HUES6 (cell line): ENCODE measurements around the gene PARP8.
"Not testable (repeated sequence)": the region's sequence is repeated elsewhere in the genome, so short reads cannot be mapped to it uniquely, and the experiment has no call there.

ENCODE experiments used
- H3K27ac ChIP-seq: 2 replicates; pipeline ENCODE4 v1.7.0; 2013; ENCODE audit warnings: low read depth, mild to moderate bottlenecking, low read length, inconsistent platforms
- H3K27me3 ChIP-seq: 2 replicates; pipeline ENCODE4 v1.6.1; 2013; ENCODE audit warnings: low read length; ENCODE audit not compliant: control insufficient read depth, insufficient read depth
- H3K36me3 ChIP-seq: 2 replicates; pipeline ENCODE4 v1.6.1; 2013; ENCODE audit warnings: low read length; ENCODE audit not compliant: control insufficient read depth, insufficient read depth
- H3K4me1 ChIP-seq: 2 replicates; pipeline ENCODE4 v1.6.1; 2013; ENCODE audit warnings: low read length; ENCODE audit not compliant: control insufficient read depth, insufficient read depth
- H3K4me3 ChIP-seq: 2 replicates; pipeline ENCODE4 v1.5.1; 2013; ENCODE audit warnings: low read depth, low read length
- H3K9ac ChIP-seq: one replicate; pipeline ENCODE4 v1.6.1; 2013; ENCODE audit warnings: mild to moderate bottlenecking, low read length
- H3K9me3 ChIP-seq: 2 replicates; pipeline ENCODE4 v1.6.1; 2013; ENCODE audit warnings: low read depth, low read length; ENCODE audit not compliant: control insufficient read depth, insufficient read depth

PARP8 gene

DNA sequence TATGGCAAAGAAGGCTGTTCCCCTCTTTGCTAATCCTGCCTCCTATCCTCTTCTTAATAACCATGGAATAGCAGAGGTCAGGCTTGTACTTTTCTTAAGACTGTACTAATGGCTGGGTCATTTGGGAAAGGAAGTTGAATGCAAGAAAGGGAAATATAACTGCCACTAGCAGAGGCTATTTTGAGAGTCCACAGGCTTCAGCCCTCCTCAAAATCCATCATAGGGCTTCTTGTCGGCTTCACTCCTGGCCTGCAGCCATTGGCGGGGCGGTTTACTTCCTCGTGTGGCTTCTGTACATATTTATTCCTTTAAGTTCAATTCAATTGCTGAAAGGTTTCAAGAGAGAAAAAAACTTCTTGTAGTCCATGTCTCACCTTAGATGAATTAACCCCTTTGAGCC lies 2.8 kb upstream of the PARP8 start:
- Histone ChIP-seq H3K36me3 (no peaks in the 10 kb centered on the region), H3K9me3 (no peaks in the 10 kb centered on the region; the same call in 1 of the 2 replicates), H3K4me3 (no peak overlapping the region), H3K9ac (no peak overlapping the region), H3K27me3 (peaks cover 8% of the 10 kb centered on the region; the same call in 1 of the 2 replicates), H3K4me1 (0 out of 2 replicates have a peak, but pooled peaks cover 9% of the 10 kb centered on the region), H3K27ac (no peak overlapping the region)

DNA sequence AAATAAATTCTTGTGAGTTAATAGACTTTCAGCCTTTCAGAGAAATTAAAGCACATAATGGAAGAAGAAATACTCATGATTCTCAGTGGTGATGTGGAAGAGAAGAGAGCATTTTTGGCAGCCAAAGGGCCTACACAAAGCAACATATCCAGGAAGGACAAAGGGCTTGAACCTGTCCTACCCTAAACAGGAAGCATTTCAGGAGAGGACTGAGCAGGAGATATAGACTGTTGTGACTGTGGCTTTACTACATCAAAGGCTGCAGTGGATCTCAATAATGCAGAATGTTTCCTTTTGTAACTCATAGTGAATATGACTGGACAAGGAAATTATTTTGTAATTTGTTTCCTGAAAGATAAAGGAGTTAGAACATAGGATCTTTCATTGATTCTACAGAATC lies 1.3 kb upstream of the PARP8 start:
- H3K9ac ChIP-seq: no peak overlapping the region
- peaks cover 16% of the 10 kb centered on the region; the same call in 1 of the 2 replicates for H3K4me1 ChIP-seq
- no peaks in the 10 kb centered on the region for H3K36me3 ChIP-seq
- no peak overlapping the region for H3K27ac ChIP-seq
- no peak overlapping the region for H3K4me3 ChIP-seq
- H3K27me3 ChIP-seq: peaks cover 8% of the 10 kb centered on the region; the same call in 1 of the 2 replicates
- no peaks in the 10 kb centered on the region; the same call in 1 of the 2 replicates for H3K9me3 ChIP-seq

DNA sequence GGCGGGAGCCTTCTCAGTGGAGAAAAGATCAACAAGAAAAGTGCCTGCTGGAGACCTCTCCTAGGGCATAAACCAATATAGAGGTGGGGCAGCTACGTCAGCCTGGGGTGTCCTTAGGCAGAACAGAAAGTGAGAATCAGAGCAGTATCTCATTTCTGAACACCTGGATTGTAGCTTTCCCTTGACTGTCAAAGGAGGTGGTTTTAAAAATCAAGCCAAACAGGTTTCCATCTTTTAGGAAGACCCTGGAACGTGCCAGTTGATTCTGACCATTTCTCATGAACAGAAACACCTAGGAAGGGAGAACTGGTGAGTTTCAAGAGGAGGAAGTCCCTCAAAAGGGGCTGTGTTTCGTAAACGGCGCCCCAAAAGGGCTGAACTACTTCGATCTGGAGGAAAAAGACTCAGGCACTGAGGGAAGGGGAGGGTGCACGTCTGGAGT lies 655 bp upstream of the PARP8 start:
- H3K4me1 ChIP-seq: peaks cover 16% of the 10 kb centered on the region; the same call in 1 of the 2 replicates
- H3K9ac ChIP-seq, H3K36me3 ChIP-seq, H3K9me3 ChIP-seq, H3K27ac ChIP-seq, H3K27me3 ChIP-seq: not testable (repeated sequence)
- H3K4me3 ChIP-seq: peak overlapping the region; percentile 93

- H3K9me3 ChIP-seq: no peaks in the 10 kb centered on the region
- H3K36me3 ChIP-seq: no peaks in the 10 kb centered on the region
- H3K4me3 ChIP-seq: peak overlapping the region; percentile 93
- H3K27ac ChIP-seq: peak overlapping the region; percentile 91
- H3K9ac ChIP-seq: peak overlapping the region; percentile 97
- H3K27me3 ChIP-seq: peaks cover 8% of the 10 kb centered on the region; the same call in 1 of the 2 replicates
- H3K4me1 ChIP-seq: peaks cover 19% of the 10 kb centered on the region; the same call in 1 of the 2 replicates
Measured at GRCh38 chr5:50667023-50667652, 701 bp downstream of the PARP8 start.

DNA sequence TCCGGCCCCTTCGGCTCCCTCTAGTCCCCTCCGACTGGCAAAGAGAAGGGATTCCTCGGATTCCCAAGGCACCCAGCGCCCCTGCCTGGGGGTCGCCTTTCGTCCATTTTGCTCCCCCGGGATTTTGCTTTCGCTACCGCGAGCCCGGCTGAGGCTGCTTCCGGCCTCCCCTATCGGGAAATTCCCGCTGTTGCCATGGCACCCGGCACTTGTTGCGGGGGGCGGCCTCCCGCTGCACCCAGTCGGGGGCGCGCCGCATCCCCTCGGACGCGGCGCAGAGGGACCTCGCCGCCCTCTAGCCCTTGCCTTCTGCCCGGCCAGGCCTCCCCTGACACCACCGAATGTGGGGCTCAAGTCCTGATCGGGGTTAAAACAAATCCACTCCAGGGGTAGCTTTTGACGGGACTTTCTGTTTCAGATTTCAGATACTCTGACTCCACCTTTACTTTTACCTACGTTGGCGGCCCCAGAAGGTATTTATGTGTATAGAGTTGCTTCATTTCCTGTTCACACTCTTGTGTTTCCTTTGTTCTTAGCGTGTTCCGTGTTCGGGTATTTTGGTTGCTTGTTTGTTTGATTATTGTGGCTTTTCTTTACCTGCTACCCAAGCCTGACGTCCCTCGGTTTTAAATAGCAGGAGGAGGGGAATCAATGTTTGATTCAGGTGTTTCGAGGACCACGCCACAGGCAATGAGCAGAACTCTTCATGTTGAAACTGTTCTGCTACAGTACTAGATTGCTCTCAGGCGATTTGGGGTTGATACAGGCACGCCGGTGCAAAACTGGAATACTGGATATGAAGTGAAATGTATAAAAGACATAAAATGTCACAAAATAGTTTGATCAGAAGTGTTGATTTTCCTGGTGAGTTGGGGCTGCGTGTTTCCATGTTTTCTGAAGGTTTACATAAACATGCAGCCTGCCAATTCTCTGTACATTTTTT lies 1.5 kb downstream of the PARP8 start:
- Histone ChIP-seq H3K36me3 (no peaks in the 10 kb centered on the region), H3K27ac (peak overlapping the region; percentile 91), H3K9me3 (no peaks in the 10 kb centered on the region), H3K4me3 (peak overlapping the region; percentile 93), H3K9ac (peak overlapping the region; percentile 97), H3K27me3 (peaks cover 8% of the 10 kb centered on the region; the same call in 1 of the 2 replicates), H3K4me1 (peaks cover 26% of the 10 kb centered on the region; the same call in 1 of the 2 replicates)

DNA sequence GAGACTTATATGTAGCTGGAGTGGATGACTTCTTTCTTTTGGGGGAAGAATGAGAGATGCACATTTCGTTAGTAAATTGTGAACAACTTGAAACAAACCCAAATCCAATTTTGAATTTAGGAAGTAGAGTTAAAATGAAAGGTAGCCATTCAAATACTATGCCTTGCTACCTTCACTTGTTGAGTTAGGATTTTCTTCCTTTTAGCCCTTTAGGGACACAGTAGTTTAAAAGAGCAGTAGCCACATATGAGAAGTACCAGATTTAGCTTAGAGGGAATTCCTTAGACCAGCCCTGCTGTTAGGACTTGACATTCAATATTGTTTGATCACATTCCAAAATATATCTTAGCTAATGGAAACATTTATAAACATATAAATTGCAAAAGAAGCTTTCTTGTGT lies 2.2 kb downstream of the PARP8 start:
- H3K9me3 ChIP-seq, H3K9ac ChIP-seq, H3K27ac ChIP-seq, H3K36me3 ChIP-seq, H3K27me3 ChIP-seq: not testable (repeated sequence)
- peaks cover 23% of the 10 kb centered on the region; the same call in 1 of the 2 replicates for H3K4me1 ChIP-seq
- peak overlapping the region; percentile 93 for H3K4me3 ChIP-seq

GRCh38 chr5:50672663-50673062 lies 6.2 kb downstream of the PARP8 start:
- H3K9me3 ChIP-seq: no peaks in the 10 kb centered on the region
- no peak overlapping the region for H3K9ac ChIP-seq
- peaks cover 27% of the 10 kb centered on the region; the same call in 1 of the 2 replicates for H3K4me1 ChIP-seq
- H3K27ac ChIP-seq: no peak overlapping the region
- no peak overlapping the region for H3K4me3 ChIP-seq
- H3K36me3 ChIP-seq: no peaks in the 10 kb centered on the region
- H3K27me3 ChIP-seq: no peaks in the 10 kb centered on the region

DNA sequence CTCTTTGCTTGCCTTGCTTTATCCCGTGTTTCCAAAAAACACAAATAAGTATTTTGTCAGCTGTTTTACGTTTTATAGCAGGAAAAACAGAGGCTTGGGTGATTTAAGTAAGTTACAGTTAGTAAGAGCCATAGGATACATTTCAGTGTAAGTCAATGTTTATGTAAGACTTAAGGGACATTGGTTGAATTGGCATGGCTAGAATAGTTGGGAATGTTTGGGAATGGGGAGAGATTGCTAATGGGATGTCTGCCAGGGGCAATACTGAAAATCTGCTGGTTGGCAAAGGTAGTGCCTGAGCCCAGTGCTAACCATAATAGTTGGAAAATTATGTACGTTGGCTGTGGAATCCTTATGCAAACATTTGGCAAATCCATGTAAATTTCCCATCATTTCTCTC lies 7.0 kb downstream of the PARP8 start:
- H3K36me3 ChIP-seq, H3K27ac ChIP-seq, H3K9ac ChIP-seq, H3K27me3 ChIP-seq, H3K9me3 ChIP-seq, H3K4me3 ChIP-seq: not testable (repeated sequence)
- peaks cover 31% of the 10 kb centered on the region; the same call in 1 of the 2 replicates for H3K4me1 ChIP-seq

GRCh38 chr5:50675385-50675784 lies 8.9 kb downstream of the PARP8 start:
- H3K27me3 ChIP-seq: no peaks in the 10 kb centered on the region
- H3K4me1 ChIP-seq: peaks cover 35% of the 10 kb centered on the region; the same call in 1 of the 2 replicates
- H3K9ac ChIP-seq: no peak overlapping the region
- no peak overlapping the region for H3K27ac ChIP-seq
- no peaks in the 10 kb centered on the region for H3K9me3 ChIP-seq
- H3K36me3 ChIP-seq: no peaks in the 10 kb centered on the region
- H3K4me3 ChIP-seq: no peak overlapping the region

- not testable (repeated sequence) for H3K9me3 ChIP-seq, H3K9ac ChIP-seq, H3K27me3 ChIP-seq, H3K4me3 ChIP-seq, H3K27ac ChIP-seq, H3K36me3 ChIP-seq
- H3K4me1 ChIP-seq: peaks cover 22% of the 10 kb centered on the region; the same call in 1 of the 2 replicates
Measured at GRCh38 chr5:50679554-50679953, 13.1 kb downstream of the PARP8 start.

GRCh38 chr5:50684721-50685120 lies 18.3 kb downstream of the PARP8 start:
- Histone ChIP-seq H3K36me3 (no peaks in the 10 kb centered on the region), H3K9me3 (peaks cover 16% of the 10 kb centered on the region), H3K4me3 (no peak overlapping the region), H3K27ac (no peak overlapping the region), H3K4me1 (peaks cover 13% of the 10 kb centered on the region; the same call in 1 of the 2 replicates), H3K9ac (no peak overlapping the region), H3K27me3 (no peaks in the 10 kb centered on the region)
